ENCODE data around the gene GRK1. TPM values are rescaled to one million over a fixed set of nuclear protein-coding genes. Genes with fewer than 3 reads are reported as not detected.

GRK1 gene
- total RNA-seq, 2 experiments from 2014 or later = not detected

DNA sequence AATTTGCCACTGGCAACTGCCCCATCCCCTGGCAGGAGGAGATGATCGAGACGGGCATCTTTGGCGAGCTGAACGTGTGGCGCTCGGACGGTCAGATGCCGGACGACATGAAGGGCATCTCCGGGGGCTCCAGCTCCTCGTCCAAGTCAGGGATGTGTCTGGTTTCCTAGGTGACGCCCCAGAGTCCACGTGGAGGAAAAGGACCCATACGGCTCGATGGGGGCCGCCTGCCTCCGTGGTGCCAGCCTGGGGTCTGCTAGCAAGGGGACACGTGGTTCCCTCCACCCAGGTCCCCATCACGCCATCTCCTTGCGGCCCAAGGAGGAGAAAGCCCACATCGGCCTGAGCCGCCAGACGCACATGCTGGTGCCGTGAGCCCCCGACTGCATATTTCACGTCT lies 68.2 kb downstream of the GRK1 start:
- Mint-ChIP-seq H3K36me3 (ENCODE audit: low read depth) (no peaks in the 10 kb centered on the region), H3K27ac (no peak overlapping the region), H3K27me3 (peaks cover 12% of the 10 kb centered on the region), H3K4me1 (ENCODE audit: low read depth) (no peaks in the 10 kb centered on the region), H3K9me3 (no peaks in the 10 kb centered on the region), H3K4me3 (no peak overlapping the region)
- Histone ChIP-seq H3K36me3 (ENCODE audit: insufficient read depth, low read length) (no peaks in the 10 kb centered on the region), H3K4me1 (ENCODE audit: insufficient read depth, low read length) (peaks cover 1% of the 10 kb centered on the region), H3K27me3 (ENCODE audit: control insufficient read depth in 1 of 2, insufficient read depth in 2 of 2, low read length in 2 of 2) (peaks cover 2 to 13% of the 10 kb centered on the region in 2 experiments), H3K27ac (ENCODE audit: low read depth in 1 of 2, low read length in 2 of 2) (no peak overlapping the region), H3K4me3 (ENCODE audit: low read length) (no peak overlapping the region), H3K9me3 (ENCODE audit: control insufficient read depth in 1 of 2, insufficient read depth in 1 of 2, low read length in 2 of 2) (peaks cover 0 to 25% of the 10 kb centered on the region in 2 experiments)
- no peak for ATAC-seq (ENCODE audit: poor library complexity)
- TF ChIP-seq, protein P1, sequence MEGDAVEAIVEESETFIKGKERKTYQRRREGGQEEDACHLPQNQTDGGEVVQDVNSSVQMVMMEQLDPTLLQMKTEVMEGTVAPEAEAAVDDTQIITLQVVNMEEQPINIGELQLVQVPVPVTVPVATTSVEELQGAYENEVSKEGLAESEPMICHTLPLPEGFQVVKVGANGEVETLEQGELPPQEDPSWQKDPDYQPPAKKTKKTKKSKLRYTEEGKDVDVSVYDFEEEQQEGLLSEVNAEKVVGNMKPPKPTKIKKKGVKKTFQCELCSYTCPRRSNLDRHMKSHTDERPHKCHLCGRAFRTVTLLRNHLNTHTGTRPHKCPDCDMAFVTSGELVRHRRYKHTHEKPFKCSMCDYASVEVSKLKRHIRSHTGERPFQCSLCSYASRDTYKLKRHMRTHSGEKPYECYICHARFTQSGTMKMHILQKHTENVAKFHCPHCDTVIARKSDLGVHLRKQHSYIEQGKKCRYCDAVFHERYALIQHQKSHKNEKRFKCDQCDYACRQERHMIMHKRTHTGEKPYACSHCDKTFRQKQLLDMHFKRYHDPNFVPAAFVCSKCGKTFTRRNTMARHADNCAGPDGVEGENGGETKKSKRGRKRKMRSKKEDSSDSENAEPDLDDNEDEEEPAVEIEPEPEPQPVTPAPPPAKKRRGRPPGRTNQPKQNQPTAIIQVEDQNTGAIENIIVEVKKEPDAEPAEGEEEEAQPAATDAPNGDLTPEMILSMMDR (IDR thresholded peaks at IDR 0.05) = no peak
- DNase-seq = no peak
- CTCF ChIA-PET = no interaction called here
- POLR2A ChIA-PET = no interaction called here
- intact Hi-C loops (cut with DNase I, micrococcal nuclease) = no loop called here

DNA sequence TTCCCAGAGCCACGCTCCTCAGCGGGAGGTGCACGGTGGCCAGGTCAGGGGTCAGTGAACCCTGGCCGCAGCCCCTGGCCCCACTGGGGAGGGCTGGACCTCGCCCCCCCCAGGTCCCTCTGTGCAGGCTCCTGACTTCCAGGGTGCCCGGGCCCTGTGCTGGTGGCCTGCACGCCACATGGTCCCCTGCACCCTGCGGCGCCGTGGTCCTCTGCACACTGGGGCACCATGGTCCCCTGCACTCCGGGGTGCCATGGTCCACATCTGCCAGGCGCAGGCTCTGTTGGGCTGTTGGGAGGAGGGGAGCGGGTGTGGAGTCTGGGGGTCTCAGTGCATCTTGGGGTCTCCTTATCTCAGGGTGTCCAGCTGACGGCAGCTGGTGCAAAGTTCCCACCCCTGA lies 68.7 kb downstream of the GRK1 start:
- DNase-seq = no peak
- ChIA-PET POLR2A (no interaction called here), CTCF (no interaction called here)
- peaks cover 2 to 13% of the 10 kb centered on the region in 2 experiments for H3K27me3 ChIP-seq (ENCODE audit: control insufficient read depth in 1 of 2, insufficient read depth in 2 of 2, low read length in 2 of 2)
- Mint-ChIP-seq H3K4me3 (no peak overlapping the region), H3K9me3 (no peaks in the 10 kb centered on the region), H3K36me3 (ENCODE audit: low read depth) (no peaks in the 10 kb centered on the region), H3K27ac (no peak overlapping the region), H3K4me1 (ENCODE audit: low read depth) (peaks cover 2% of the 10 kb centered on the region), H3K27me3 (peaks cover 8% of the 10 kb centered on the region)
- intact Hi-C loops (cut with DNase I, micrococcal nuclease) = no loop called here
- no peaks in the 10 kb centered on the region for H3K36me3 ChIP-seq (ENCODE audit: insufficient read depth, low read length)
- peaks cover 7% of the 10 kb centered on the region for H3K4me1 ChIP-seq (ENCODE audit: insufficient read depth, low read length)
- H3K27ac ChIP-seq (ENCODE audit: low read depth in 1 of 2, low read length in 2 of 2) = no peak overlapping the region
- H3K9me3 ChIP-seq (ENCODE audit: control insufficient read depth in 1 of 2, insufficient read depth in 1 of 2, low read length in 2 of 2) = peaks cover 0 to 25% of the 10 kb centered on the region in 2 experiments
- ATAC-seq (ENCODE audit: poor library complexity) = no peak
- TF ChIP-seq, protein P1 (IDR thresholded peaks at IDR 0.05) = no peak
- no peak overlapping the region for H3K4me3 ChIP-seq (ENCODE audit: low read length)

DNA sequence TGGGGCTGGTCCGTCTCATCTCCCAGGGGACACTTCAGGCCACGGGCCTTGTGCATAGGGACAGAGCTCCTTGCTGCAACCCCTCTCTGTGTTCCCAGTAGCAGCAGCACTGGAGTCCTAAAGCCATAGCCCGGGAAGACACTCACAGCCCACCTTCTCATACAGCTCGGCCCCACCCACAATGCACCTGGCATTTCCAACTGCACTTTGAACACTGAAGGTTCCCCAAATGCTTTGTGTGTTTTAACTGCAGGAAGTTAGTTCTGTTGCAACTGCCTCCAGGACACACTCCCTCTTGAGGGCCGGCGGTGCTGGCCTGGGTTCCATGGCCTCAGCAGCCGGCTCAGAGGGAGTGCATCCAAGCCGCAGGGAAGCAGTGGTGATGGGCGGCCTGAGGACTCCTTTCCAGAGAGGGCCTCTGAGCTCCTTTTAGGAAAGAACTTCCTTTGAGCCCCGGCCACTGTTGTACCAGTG lies 69.3 kb downstream of the GRK1 start:
- no peak for ATAC-seq (ENCODE audit: poor library complexity)
- Histone ChIP-seq H3K4me1 (ENCODE audit: insufficient read depth, low read length) (peaks cover 12% of the 10 kb centered on the region), H3K27me3 (ENCODE audit: control insufficient read depth in 1 of 2, insufficient read depth in 2 of 2, low read length in 2 of 2) (peaks cover 2 to 14% of the 10 kb centered on the region in 2 experiments), H3K4me3 (ENCODE audit: low read length) (no peak overlapping the region), H3K27ac (ENCODE audit: low read depth in 1 of 2, low read length in 2 of 2) (no peak overlapping the region), H3K36me3 (ENCODE audit: insufficient read depth, low read length) (no peaks in the 10 kb centered on the region), H3K9me3 (ENCODE audit: control insufficient read depth in 1 of 2, insufficient read depth in 1 of 2, low read length in 2 of 2) (peaks cover 0 to 25% of the 10 kb centered on the region in 2 experiments)
- no peak for DNase-seq
- Mint-ChIP-seq H3K9me3 (no peaks in the 10 kb centered on the region), H3K4me1 (ENCODE audit: low read depth) (peaks cover 8% of the 10 kb centered on the region), H3K27me3 (peaks cover 10% of the 10 kb centered on the region), H3K27ac (no peak overlapping the region), H3K4me3 (no peak overlapping the region), H3K36me3 (ENCODE audit: low read depth) (no peaks in the 10 kb centered on the region)
- ChIA-PET CTCF (no interaction called here), POLR2A (no interaction called here)
- TF ChIP-seq, protein P1 (IDR thresholded peaks at IDR 0.05) = no peak
- intact Hi-C loops (cut with DNase I, micrococcal nuclease) = no loop called here
